ENCODE measurements around the gene PTPRN2. TPM values are rescaled to one million over a fixed set of nuclear protein-coding genes. Genes with fewer than 3 reads are reported as not detected.

Gene PTPRN2
- total and polyA plus RNA-seq, 2 of the 8 experiments (the other 6 are each of a cell fraction or from before 2014, with no cell fraction given): 2.6 to 4.5 TPM

DNA sequence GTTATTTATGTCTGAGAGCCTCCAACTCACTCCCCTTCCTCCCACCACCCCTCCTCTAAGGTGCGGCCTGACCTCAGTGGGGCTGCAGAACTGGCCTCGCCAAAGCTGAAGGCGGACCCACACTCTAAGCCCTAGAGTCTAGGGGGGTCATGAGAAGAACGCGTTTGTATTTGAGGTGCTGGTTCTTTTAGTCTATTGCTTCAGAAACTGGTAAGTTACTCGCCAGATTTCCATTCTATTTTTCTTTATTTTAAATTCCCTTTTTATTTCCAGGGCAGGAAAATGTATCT lies 893.3 kb downstream of the PTPRN2 start:
- peaks cover 44 to 60% (median 51%) of the 10 kb centered on the region in 4 experiments for H3K27me3 ChIP-seq (replicated peaks in 1 of 4; ENCODE audit: control insufficient read depth in 3 of 4, extremely low read depth in 1 of 4, insufficient read depth in 3 of 4, low read length in 3 of 4)
- no peak overlapping the region for H2BK20ac ChIP-seq (ENCODE audit: low read length)
- no peak overlapping the region for H2AK5ac ChIP-seq (ENCODE audit: low read depth, low read length)
- no peak for FAIRE-seq
- peaks cover 4 to 7% of the 10 kb centered on the region in 2 experiments for H4K20me1 ChIP-seq (replicated peaks in 1 of 2; ENCODE audit: control insufficient read depth in 1 of 2, insufficient read depth in 2 of 2, low read length in 2 of 2)
- H3K79me2 ChIP-seq (ENCODE audit: control insufficient read depth in 1 of 2, insufficient read depth in 2 of 2, low read length in 2 of 2): no peaks in the 10 kb centered on the region
- no peaks in the 10 kb centered on the region for H3K79me1 ChIP-seq (ENCODE audit: low read depth, low read length)
- peaks cover 0 to 30% (median 16%) of the 10 kb centered on the region in 4 experiments; a peak in 6 of 7 replicates for H3K4me1 ChIP-seq (replicated peaks in 1 of 4; ENCODE audit: control insufficient read depth in 3 of 4, insufficient read depth in 4 of 4, low read length in 3 of 4)
- H4K8ac ChIP-seq (ENCODE audit: extremely low read depth, insufficient read depth, low read length): no peak overlapping the region; the same call in 1 of the 2 replicates
- H2BK12ac ChIP-seq (ENCODE audit: low read depth, low read length): no peak overlapping the region
- H3K18ac ChIP-seq (ENCODE audit: extremely low read depth, low read length): no peak overlapping the region
- no peak overlapping the region for H2BK5ac ChIP-seq (ENCODE audit: low read depth, low read length)
- H3K27ac ChIP-seq (ENCODE audit: low read depth, low read length): no peak overlapping the region
- H3K9me3 ChIP-seq (ENCODE audit: insufficient read depth in 2 of 2, low read depth in 1 of 2, low read length in 1 of 2): peaks cover 0 to 2% of the 10 kb centered on the region in 2 experiments; a peak in 2 of 4 replicates
- H3K4me2 ChIP-seq (ENCODE audit: insufficient read depth in 1 of 2, low read depth in 2 of 2, low read length in 2 of 2): peak overlapping the region in 1 of 2 experiments; percentile 96; a peak in 1 of 4 replicates
- peak overlapping the region in 1 of 4 experiments; percentile 58; a peak in 1 of 8 replicates for H3K4me3 ChIP-seq (ENCODE audit: extremely low read depth in 1 of 4, insufficient read depth in 2 of 4, low read depth in 3 of 4, low read length in 4 of 4)
- 36% methylated on average over 6 of the region's 6 CpGs; no CpG with 5 or more reads in 1 of the 2 experiments for WGBS, 2 experiments (ENCODE audit: extremely low coverage in 1 of 2, insufficient coverage in 1 of 2, insufficient read length in 1 of 2, insufficient replicate concordance in 2 of 2, low coverage in 1 of 2, low lambda C conversion rate in 2 of 2, missing lambda C conversion rate in 1 of 2)
- no peak overlapping the region for H3K4ac ChIP-seq (replicated peaks; ENCODE audit: insufficient read length, low read depth, low read length)
- ChIA-PET POLR2A (ENCODE audit: partially characterized antibody) (interaction anchor here (0.8 kb wide), 1 partner anchor 14 kb away, joined by 3 read pairs; no protein-coding TSS in a partner anchor), CTCF (ENCODE audit: partially characterized antibody) (interaction anchor here (1.2 kb wide), 1 partner anchor 182 kb away, joined by 4 read pairs; no protein-coding TSS in a partner anchor)
- DNase-seq (ENCODE audit: low read depth in 1 of 2, low spot score in 2 of 2): no peak
- no peak overlapping the region for H2AFZ ChIP-seq (ENCODE audit: low read length)
- no peak overlapping the region for H2BK120ac ChIP-seq (replicated peaks; ENCODE audit: low read depth, low read length)
- H4K91ac ChIP-seq (replicated peaks; ENCODE audit: insufficient read length, low read length): no peak overlapping the region
- peaks cover 18% of the 10 kb centered on the region; the same call in 1 of the 2 replicates for H3K23me2 ChIP-seq (ENCODE audit: low read depth, low read length)
- no peak overlapping the region for H3K9ac ChIP-seq (replicated peaks in 1 of 4; ENCODE audit: extremely low read depth in 1 of 4, low read depth in 3 of 4, low read length in 3 of 4)
- no peak overlapping the region for H4K5ac ChIP-seq (ENCODE audit: insufficient read length, low read depth, low read length)
- H3K36me3 ChIP-seq (ENCODE audit: control insufficient read depth in 2 of 4, insufficient read depth in 4 of 4, low read length in 3 of 4): no peaks in the 10 kb centered on the region
- H3K56ac ChIP-seq (replicated peaks; ENCODE audit: insufficient read length, low read depth, low read length): no peak overlapping the region
- TF ChIP-seq JUN (IDR thresholded peaks at IDR 0.05; ENCODE audit: low read depth, low read length): no peak
- no peak for TF ChIP-seq CEBPB (IDR thresholded peaks at IDR 0.05; ENCODE audit: low read depth, low read length)
- no peak for TF ChIP-seq GABPA (IDR thresholded peaks at IDR 0.05; ENCODE audit: borderline replicate concordance, insufficient read depth, low read length)
- no peak for TF ChIP-seq SIN3A (conservative IDR thresholded peaks at IDR 0.05 in 1 of 2, IDR thresholded peaks at IDR 0.05 in 1 of 2; ENCODE audit: low read depth in 1 of 2, low read length in 2 of 2)
- no peak overlapping the region for H3K23ac ChIP-seq (ENCODE audit: insufficient read length)
- no peak overlapping the region for H3K14ac ChIP-seq (ENCODE audit: insufficient read length)
- H2BK15ac ChIP-seq (ENCODE audit: low read length): no peak overlapping the region

Measured in H1 (cell line).